SHP77 treated with DMSO at 0.1 percent for 48 hours (cell line): Measurements from ENCODE around the gene NEAT1.

Experiments used
- DNase-seq: peaks from one replicate; lab custom pipeline; 2025; lab: John Stamatoyannopoulos, UW

The NEAT1 gene

GRCh38 chr11:65422633-65423515 is at the start of gene NEAT1:
Gene NEAT1 (plus strand): TSS chr11:65422798.
- DNase-seq, result peak; percentile 72

- DNase-seq, result no peak
These were observed 48.6 kb upstream of the NEAT1 start for GRCh38 chr11:65373839-65374580.

- no peak for DNase-seq
These were observed 47.6 kb upstream of the NEAT1 start for GRCh38 chr11:65375012-65375411.

- no peak for DNase-seq
These were observed 46.4 kb upstream of the NEAT1 start for GRCh38 chr11:65376138-65376713.

- DNase-seq, result no peak
These were observed 45.6 kb upstream of the NEAT1 start for GRCh38 chr11:65377036-65377435.

GRCh38 chr11:65377777-65378176 is 44.8 kb upstream of the NEAT1 start:
- no peak for DNase-seq

GRCh38 chr11:65378208-65378927 is 44.2 kb upstream of the NEAT1 start:
- DNase-seq, result no peak

GRCh38 chr11:65378928-65379638 is 43.5 kb upstream of the NEAT1 start:
- DNase-seq, result no peak

GRCh38 chr11:65379698-65380459 is 42.7 kb upstream of the NEAT1 start:
- DNase-seq, result no peak

GRCh38 chr11:65380460-65381119 is 42.0 kb upstream of the NEAT1 start:
- no peak for DNase-seq

- peak; percentile 55 for DNase-seq
These were observed 40.9 kb upstream of the NEAT1 start for GRCh38 chr11:65381716-65382032.

- peak; percentile 85 for DNase-seq
These were observed 40.4 kb upstream of the NEAT1 start, which contains the start of gene SLC25A45 for GRCh38 chr11:65382033-65382803. Gene SLC25A45 (minus strand): TSS chr11:65382646. CDS start chr11:65381951, 695 bp downstream.

GRCh38 chr11:65382804-65383368 is 39.7 kb upstream of the NEAT1 start:
- no peak for DNase-seq

GRCh38 chr11:65383778-65384177 is 38.8 kb upstream of the NEAT1 start:
- DNase-seq, result no peak

- DNase-seq, result no peak
These were observed 38.2 kb upstream of the NEAT1 start for GRCh38 chr11:65384301-65384889.

- peak; percentile 15 for DNase-seq
These were observed 36.1 kb upstream of the NEAT1 start, which contains the start of gene FRMD8 for GRCh38 chr11:65386307-65387140. Gene FRMD8 (plus strand): TSS chr11:65386637. CDS start chr11:65387037, 400 bp downstream.

- no peak for DNase-seq
These were observed 33.9 kb upstream of the NEAT1 start for GRCh38 chr11:65388731-65389130.
